ENCODE measurements around the gene GLS.
A peak's percentile ranks its signal among the peaks of the same experiment; 100 is the strongest.

Gene GLS

DNA sequence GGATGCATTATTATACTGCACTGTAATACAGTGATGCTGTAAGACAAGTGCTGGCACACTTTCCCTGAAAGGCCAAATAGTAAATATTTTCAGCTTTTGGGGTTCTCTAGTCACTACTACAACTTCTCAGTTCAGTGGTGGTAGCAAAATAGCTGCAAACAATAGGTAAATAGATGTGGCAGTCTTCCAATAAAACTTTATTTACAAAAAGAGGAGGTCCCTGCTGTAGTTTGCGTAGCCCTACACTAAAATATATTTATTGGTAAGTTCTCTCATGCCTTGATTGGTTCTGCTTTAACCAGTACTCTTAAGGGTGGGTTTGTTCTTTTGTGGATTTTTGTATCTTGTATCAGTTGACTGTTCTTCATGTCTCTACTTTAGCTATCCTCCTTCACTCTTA is 7.8 kb downstream of the GLS start:
- no peak for DNase-seq

DNA sequence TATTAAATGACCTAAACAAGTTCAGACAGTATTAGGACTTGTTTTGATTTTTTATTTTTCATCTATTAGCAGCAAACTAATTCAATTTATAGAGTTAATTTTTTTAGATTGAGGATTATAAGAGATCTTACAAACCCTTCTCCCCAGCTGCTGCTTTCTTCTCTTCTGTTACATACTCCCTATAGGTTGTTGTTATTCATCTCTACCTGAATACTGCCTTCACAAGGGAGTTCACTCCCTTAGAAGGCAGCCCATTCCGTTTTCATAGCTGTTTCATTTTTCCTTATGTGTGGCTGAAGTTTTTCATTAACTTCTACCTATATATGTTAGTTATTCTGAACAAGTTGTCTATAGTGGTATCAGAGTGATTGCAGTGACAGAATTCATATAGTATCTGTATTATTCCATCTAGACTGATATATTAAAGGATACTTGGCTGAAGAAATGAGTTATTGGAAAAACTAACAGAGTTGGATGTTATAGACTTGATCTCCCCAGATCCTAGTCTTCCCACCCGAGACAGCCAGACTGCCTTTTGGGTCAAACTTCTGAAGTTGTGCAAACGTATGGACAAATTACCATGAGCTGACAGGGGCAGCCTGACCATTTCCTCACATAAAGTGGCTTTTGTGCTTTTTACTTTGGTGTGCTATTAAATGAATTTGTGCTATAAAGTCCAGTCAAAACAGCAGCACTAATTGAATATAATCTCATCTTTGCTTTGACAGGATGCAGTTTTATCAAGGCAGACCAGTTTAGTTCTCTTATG is 8.7 kb downstream of the GLS start:
- no peak for DNase-seq

DNA sequence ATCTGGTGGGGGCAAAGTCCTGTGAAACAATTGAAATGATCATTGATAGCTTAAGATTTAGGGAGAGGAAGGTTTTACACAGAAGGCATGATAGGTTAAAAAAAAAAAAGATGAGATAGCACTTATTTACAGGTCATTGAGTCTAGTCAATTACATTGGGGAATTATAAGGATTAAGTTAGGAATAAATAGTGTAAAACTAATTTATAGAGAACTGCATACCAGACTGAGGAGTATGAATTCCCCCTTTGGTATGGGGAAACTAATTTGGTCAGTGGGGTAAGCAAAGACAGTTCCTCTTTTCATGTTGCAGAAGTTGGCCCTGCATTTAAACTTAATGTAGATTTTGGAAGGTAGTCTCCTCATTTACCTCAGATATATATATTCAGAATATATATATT is 10.8 kb downstream of the GLS start:
- DNase-seq = no peak

DNA sequence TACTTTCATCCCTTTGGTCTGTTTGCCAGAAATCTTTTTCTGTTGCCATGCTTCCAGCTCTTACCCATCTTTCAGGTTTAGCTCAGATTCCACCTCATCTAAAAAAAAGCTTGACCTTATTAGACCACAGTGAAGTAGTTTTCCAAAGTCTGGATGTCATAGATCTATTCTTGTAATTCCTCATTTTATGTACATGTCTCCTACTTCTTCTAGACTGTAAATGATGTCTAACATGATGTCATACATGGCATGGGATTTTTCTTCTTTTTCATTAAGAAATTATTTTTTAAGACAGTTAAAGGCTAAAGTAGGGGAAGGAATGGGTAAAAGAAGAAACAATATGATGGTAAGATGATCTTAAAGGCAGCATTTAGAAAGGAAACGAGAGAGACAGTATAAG is 11.3 kb downstream of the GLS start:
- no peak for DNase-seq

DNA sequence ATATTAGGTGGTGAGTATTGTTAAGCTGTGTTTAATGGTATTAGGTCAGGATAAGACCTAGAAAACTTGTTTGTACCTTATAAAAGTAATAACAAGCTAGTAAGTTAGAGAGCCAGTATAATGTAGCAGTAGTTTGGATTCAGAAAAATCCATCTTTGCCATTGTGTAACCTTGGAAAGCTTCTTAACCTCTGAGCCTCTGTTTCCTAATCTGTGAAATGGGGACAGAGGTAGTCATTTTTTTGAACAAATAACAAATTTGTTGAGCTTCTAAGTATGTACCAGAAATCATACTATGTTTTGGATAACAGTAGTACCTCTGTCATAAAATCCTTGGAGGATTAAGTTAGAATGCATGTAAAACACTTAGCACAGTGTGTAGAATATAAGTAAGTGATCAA is 12.5 kb downstream of the GLS start:
- no peak for DNase-seq

DNA sequence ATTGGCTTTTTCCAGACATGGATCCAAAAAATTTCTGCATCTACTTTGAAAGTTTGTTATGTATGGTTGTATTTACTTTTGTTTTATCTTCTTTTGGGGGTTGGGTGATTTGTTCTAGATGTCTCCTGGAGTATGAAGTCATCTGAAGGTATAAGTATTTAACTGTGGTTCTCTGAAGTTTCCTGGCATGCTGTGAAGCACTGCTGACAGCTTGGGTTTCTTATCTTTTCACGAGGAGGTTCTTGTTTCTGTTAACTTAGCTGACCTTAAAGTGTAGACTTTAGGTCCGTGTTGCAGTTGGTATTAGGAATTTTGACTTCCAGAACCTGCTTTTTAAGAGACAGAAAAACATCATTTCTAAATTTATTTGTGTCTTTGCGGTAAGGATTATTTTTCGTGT is 15.9 kb downstream of the GLS start:
- DNase-seq = no peak

DNA sequence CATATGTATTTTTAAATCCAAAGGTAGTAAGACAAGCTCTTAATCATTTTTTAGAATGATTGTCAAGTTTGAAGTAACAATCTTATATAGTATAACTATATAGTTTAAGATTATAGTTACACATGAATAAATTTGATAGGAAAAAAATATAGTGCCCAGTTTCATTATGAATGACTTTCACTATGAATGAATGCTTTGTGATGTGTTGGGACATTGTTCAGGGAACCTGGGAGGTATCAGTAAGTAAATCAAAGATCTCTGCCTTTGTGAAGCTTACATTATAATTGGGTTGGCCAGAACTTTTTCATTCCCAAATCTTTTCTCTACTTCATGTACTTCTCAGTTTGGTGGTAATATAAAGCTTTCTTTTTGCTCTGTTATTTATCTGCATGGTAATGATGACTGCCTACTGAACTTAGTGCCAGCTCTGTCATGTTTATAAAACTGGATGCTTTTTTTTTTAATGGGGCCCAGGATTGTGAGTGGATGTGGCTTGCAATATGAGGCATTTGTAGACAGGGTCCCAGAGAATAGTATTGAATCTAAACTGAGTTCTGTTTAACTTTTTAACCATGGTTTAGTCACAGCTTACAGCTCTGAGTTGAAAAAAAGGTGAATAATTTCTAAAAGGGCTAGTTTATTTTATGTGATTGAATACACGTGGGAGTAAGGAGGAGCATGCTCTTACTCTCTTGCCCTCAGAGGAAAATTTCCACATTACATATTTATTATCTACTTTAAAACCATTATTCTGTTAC is 23.3 kb downstream of the GLS start:
- DNase-seq = no peak

DNA sequence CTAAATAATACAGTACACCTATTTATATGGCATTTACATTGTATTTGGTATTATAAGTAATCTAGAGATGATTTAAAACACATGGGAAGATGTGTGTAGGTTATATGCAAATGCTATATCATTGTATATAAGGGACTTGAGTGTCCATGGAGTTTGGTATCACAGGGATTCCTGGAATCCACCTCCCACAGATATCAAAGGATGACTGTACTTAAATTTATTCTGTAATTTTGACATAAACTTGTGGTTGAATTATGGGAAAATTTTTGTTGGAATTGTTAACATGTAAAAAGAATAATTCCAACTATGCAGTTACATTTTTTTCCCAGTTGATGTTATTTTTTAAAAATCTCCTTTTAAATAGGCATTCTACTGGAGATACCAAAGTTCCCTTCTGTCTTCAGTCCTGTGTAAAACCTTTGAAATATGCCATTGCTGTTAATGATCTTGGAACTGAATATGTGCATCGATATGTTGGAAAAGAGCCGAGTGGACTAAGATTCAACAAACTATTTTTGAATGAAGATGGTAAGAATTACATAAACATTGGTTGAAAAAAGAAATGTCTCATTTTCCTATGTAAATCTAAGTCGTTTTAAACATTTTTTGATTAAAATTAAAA is 24.1 kb downstream of the GLS start:
- DNase-seq = no peak

DNA sequence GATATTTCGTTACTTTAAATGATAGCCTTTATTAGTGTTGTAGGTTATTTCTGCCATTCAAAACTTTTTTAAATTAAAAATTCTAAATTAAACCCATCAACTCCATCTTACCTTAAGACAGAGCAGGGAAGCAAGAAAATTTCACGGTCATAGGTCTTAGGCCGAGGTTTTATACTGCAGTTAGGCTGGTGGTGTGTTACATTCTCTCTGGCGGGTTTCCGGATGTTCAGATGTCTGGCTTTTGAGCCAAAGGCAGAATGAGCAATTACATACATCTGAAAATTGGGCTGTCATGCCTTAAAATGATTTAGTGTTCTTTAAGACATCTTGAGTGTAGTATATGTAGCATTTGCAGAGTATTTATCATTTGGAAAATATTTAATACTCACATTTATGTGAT is 27.9 kb downstream of the GLS start:
- peak in 1 of 3 experiments; percentile 4 for DNase-seq

DNA sequence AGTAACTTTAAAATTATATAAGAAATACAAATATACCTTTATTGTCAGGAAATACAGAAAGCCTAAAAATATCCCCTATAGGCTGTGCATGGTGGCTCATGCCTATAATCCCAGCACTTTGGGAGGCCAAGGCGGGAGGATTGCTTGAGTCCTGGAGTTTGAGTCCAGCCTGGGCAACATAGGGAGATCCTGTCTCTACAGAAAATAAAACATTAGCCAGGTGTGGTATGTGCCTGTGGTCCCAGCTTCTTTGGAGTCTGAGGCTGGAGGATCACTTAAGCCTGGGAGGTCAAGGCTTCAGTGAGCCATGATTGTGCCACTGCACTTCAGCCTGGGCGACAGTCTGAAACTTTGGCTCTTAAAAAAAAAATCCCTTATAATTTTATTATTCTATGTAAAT is 29.1 kb downstream of the GLS start:
- DNase-seq = no peak

DNA sequence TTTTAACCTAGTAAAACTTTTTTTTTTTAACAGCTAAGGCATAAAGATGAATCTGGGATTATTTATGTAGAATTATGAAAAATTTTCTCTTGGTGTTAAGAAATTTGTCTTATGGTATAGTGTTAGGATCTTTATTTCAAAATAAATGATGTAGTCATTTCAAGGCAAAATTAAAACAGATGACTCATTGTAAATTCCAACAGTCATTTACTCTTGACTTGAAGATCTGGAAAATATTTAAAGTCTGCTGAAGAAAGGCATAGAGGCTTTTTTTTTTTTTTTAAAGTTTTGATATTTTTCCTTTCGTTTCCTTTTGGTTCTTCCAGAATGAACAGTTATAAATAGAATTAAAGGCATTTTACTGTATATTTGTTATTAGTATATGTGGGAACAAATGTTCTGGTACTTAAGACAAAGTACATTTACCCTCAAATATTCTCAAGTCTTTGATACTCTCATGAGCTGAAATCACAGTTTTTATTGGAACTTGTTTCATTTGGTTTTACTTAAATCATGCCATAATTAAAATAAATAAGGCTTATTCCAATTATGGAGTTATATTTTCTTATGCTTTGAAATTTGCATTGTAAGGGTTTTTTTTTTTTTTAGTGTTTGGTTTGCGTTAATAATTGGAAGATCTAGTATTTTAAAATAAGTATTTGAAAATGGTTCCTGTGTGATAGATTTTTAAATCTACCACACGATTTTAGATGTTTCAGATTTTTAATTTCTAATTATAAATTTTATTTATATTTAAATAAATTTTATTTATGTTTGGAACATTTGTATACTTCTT is 29.9 kb downstream of the GLS start:
- no peak for DNase-seq

DNA sequence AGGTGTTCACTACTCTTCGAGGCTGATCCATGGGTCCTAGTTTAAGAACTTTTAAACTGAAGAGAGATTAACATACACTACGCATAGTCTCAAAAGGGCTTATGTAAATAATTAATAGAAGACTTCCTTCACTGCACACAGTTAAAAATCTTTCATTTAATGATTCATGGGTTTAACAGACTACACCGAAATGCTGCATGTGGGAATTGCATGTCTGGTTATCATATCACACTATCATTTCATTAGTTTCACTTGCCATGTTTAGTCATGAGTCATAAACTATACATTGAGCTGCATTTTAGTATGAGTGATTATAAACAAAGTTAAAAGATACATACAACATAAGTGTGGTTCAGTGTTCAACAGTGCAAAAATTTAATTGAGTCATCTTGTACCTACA is 31.2 kb downstream of the GLS start:
- no peak for DNase-seq

DNA sequence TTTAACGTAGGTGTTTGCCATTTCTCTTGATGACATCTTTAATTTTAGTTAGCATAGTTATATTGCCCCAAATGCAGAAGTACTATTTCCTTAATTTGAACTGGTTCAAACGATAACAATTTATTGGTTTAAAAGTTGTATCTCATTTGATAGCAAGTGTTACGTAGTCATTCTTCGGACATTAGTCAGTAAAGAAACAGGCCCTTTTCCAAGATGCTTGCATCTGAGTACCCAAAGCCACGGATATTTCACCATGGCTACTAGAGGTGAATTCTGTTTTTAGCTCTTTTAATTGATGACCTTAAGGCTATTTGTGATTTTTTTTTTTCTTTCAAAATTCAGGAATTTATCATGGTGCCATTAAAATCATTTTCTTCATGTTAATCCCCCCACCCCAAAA is 32.1 kb downstream of the GLS start:
- no peak for DNase-seq

DNA sequence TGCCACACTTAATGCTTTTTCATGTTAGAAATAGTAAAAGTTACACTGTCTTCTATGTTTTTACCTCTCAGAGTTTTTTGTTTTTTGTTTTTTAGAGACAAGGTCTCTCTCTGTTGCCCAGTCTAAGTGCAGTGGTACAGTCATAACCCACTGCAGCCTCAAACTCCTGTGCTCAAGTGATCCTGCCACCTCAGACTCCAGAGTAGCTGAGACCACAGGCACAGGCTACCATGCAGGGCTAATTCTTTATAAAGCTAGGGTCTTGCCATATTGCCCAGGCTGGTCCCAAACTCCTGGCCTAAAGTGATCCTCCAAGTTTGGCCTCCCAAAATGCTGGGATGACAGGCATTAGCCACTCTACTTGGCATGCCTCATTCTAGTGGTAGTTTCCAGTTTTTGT is 33.1 kb downstream of the GLS start:
- DNase-seq = no peak

DNA sequence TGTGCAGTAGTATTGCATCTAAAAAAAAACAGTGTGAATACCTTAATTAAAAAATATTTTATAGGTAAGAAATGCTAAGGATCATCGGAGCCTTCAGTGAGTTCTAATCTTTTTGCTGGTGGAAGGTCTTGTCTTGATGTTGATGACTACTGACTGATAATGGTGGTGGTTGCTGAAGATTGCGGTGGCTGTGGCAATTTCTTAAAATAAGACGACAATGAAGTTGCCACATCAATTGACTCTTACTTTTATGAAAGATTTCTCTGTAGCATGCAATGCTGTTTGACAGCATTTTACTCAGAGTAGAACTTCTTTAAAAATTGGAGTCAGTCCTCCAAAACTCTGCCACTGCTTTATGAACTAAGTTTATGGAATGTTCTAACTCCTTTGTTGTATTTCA is 36.2 kb downstream of the GLS start:
- no peak for DNase-seq

DNA sequence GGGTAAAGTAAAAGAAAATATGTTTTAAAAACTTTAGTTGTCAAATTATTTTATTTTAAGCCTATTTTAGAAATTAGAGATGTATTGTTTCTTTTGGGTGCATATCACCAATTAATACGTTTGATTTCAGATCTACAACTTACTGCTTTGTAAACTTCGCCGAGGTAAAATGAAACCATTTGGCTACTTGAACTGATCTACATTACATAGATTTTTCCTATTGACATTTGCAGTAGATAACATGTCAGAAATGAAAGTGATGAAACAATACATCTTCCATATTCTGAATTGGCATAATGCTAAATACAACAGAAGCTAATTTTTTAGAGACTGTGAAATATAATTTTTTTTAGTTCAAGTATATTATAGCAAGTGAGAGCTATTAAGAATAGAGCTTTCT is 39.5 kb downstream of the GLS start:
- DNase-seq = no peak

DNA sequence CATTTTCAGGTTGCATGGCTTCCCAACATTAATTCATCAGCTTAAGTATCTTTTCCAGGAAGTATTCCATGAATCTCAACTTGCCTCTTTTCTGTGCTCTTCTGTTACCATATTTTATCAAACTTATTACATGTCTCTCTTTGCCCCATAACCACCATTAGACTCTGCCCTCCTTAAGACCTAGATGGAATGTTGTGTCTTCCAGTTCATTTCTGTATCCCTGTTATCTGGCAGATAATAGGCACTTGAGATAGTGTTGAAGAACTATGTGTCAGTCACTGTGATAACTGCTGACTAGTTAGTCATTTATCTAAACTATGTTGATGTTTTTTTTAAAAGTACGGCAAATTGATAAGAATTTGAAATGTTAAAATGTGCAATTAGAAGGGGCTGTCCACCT is 41.8 kb downstream of the GLS start:
- DNase-seq = no peak

DNA sequence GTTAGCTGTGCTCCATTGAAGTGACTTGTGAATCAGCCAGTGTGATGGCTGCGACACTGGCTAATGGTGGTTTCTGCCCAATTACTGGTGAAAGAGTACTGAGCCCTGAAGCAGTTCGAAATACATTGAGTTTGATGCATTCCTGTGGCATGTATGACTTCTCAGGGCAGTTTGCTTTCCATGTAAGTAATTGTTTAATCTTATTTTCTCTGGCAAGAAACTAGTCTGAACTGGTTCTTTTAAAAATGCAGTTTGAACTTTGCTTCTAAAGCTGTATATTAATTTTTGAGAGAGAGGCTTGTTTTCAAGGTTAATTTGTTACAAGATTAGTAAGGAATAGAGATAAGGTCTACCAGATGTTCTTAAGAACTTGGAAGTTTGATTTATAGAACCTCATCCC is 46.7 kb downstream of the GLS start:
- no peak for DNase-seq

DNA sequence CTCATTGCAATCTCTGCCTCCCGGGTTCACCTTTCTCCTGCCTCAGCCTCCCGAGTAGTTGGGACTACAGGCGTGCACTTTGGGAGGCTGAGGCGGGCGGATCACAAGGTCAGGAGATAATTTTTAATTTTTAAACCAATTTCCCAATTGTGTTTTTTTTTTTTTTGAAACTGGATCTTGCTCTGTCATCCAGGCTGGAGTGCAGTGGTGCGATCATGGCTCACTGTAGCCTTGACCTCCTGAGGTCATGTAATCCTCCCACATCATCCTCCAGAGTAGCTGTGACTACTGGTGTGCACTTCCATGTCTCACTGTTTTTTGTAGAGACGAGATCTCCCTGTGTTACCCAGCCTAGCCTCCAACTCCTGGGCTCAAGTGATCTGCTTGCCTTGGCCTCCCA is 49.3 kb downstream of the GLS start:
- no peak for DNase-seq

DNA sequence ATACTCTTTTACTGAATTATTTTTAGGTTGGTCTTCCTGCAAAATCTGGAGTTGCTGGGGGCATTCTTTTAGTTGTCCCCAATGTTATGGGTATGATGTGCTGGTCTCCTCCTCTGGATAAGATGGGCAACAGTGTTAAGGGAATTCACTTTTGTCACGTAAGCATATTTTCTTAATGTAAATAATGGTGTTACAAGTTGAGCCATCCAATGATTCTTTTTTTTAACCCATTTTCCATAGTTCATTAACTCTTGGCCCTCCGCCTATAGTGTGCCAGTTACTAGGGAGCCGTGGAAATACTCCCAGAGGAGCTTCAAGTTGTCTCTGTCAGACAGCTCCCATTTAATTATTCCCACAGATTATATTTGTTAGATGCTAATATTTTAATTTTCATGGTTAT is 49.8 kb downstream of the GLS start:
- DNase-seq = no peak

DNA sequence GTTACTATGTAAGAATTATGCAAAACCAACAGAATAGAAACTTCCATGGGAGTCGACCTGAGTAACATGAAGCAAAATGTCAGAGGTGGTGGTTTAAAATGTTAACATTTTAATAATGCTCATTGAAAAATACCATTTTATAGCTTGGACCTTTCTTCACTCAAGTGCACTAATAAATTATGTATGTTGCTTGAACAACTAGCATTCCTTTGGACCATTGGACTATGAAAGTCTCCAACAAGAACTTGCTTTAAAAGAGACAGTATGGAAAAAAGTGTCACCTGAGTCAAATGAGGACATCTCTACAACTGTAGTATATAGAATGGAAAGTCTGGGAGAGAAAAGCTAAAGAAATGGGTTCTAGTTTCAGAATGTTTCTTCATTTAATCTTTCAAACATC is 51.9 kb downstream of the GLS start:
- DNase-seq = no peak

DNA sequence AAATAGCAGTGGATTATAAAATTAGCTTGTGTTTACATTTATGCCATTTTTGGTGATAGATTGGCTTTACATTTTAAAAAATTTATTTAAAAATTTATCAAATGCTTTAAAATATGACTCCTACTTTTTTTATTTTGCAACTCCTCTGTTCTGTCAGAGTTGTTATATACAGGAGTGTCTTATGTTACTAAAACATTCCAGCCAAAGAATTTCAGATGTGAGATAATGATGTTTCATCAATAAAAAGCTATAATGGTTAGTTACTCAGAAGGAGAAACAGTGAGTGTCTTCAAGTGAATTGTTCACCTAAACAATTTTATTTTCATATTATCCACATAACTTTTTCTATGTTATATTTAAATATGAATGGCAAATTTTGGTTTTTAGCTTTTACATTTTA is 52.7 kb downstream of the GLS start:
- no peak for DNase-seq

DNA sequence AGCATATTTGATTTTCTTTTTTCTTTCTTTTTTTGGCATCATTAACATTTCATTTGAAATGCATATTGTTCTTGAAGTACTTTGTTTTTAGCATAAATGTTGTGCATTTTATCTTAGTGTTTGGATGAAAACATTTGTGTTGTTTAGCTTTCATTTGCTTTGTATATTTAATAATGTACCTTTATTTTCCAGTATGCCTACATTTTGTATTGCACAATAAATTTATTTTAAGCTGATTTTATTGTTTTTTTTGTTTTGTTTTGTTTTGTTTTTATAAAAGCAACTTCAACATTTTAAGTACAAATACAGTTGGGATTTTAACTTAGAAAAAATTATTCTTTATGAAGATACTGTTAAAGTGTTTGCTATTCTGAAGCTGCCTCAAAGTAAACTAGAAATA is 54.4 kb downstream of the GLS start:
- DNase-seq = no peak
